Osteoblast (primary cell): ENCODE results near the gene EMP1. TPM values are rescaled to one million over a fixed set of nuclear protein-coding genes. Genes with fewer than 3 reads are reported as not detected.

Experiments used
- DNase-seq: peaks from one replicate; pipeline ENCODE4 v3.0.0; 2011; ENCODE audit warnings: low spot score, mixed read lengths; ENCODE audit not compliant: insufficient read length; ENCODE audit errors: missing footprints
- H2AFZ ChIP-seq: 2 replicates; pipeline ENCODE4 v1.6.0; 2011; ENCODE audit warnings: mild to moderate bottlenecking, low read length
- H3K27ac ChIP-seq: 2 replicates; pipeline ENCODE4 v1.5.1; 2011; ENCODE audit warnings: mild to moderate bottlenecking, low read depth, low read length, moderate library complexity
- H3K27me3 ChIP-seq: 2 replicates; pipeline ENCODE4 v1.6.0; 2012; ENCODE audit warnings: mild to moderate bottlenecking, control low read depth, inconsistent platforms, low read length, moderate library complexity; ENCODE audit not compliant: insufficient read depth
- H3K36me3 ChIP-seq: 2 replicates; pipeline ENCODE4 v1.5.1; 2011; ENCODE audit warnings: mild to moderate bottlenecking, low read length, control low read depth, moderate library complexity; ENCODE audit not compliant: insufficient read depth
- H3K4me1 ChIP-seq: 2 replicates; pipeline ENCODE4 v1.5.1; 2011; ENCODE audit warnings: mild to moderate bottlenecking, low read length, control low read depth, moderate library complexity; ENCODE audit not compliant: insufficient read depth
- H3K4me2 ChIP-seq: 2 replicates; pipeline ENCODE4 v1.6.0; 2011; ENCODE audit warnings: mild to moderate bottlenecking, low read length; ENCODE audit not compliant: insufficient read depth
- H3K4me3 ChIP-seq: fragments of 200-600 bp; sonication (generic); 3 replicates; pipeline ENCODE4 v1.5.1; 2012; ENCODE audit warnings: mild to moderate bottlenecking, low read length, inconsistent platforms; ENCODE audit not compliant: insufficient read depth
- H3K79me2 ChIP-seq: 2 replicates; pipeline ENCODE4 v1.6.0; 2012; ENCODE audit warnings: mild to moderate bottlenecking, low read length, control low read depth, inconsistent platforms; ENCODE audit not compliant: insufficient read depth
- H3K9me3 ChIP-seq: 2 replicates; pipeline ENCODE4 v1.5.1; 2011; ENCODE audit warnings: low read depth, low read length, control low read depth
- H4K20me1 ChIP-seq: 2 replicates; pipeline ENCODE4 v1.6.0; 2012; ENCODE audit warnings: mild to moderate bottlenecking, low read length, control low read depth; ENCODE audit not compliant: insufficient read depth
- total RNA-seq: library from RNA; depleted of rRNA; stranded (reverse); fragments of >200 nt; gene quantifications from 2 replicates; pipeline ENCODE4 v1.2.3, GENCODE V29; 2012
- TF ChIP-seq, protein P1 (sequence below): IDR thresholded peaks from 2 replicates; pipeline ENCODE4 v1.5.1; 2011; ENCODE audit warnings: mild to moderate bottlenecking, low read depth, low read length, moderate library complexity; ENCODE audit errors: extremely low read depth

EMP1 gene
- total RNA-seq, 1 donor, result 106 TPM

- Histone ChIP-seq H4K20me1 (no peaks in the 10 kb centered on the region), H2AFZ (no peak overlapping the region), H3K27ac (no peak overlapping the region), H3K9me3 (no peaks in the 10 kb centered on the region), H3K27me3 (no peaks in the 10 kb centered on the region), H3K4me2 (no peak overlapping the region), H3K4me3 (no peak overlapping the region), H3K4me1 (peaks cover 12% of the 10 kb centered on the region), H3K79me2 (no peaks in the 10 kb centered on the region), H3K36me3 (no peaks in the 10 kb centered on the region)
- DNase-seq, result no peak
- TF ChIP-seq, protein P1, sequence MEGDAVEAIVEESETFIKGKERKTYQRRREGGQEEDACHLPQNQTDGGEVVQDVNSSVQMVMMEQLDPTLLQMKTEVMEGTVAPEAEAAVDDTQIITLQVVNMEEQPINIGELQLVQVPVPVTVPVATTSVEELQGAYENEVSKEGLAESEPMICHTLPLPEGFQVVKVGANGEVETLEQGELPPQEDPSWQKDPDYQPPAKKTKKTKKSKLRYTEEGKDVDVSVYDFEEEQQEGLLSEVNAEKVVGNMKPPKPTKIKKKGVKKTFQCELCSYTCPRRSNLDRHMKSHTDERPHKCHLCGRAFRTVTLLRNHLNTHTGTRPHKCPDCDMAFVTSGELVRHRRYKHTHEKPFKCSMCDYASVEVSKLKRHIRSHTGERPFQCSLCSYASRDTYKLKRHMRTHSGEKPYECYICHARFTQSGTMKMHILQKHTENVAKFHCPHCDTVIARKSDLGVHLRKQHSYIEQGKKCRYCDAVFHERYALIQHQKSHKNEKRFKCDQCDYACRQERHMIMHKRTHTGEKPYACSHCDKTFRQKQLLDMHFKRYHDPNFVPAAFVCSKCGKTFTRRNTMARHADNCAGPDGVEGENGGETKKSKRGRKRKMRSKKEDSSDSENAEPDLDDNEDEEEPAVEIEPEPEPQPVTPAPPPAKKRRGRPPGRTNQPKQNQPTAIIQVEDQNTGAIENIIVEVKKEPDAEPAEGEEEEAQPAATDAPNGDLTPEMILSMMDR, result no peak
These were observed 57.6 kb downstream of the EMP1 start for GRCh38 chr12:13253966-13254760.

GRCh38 chr12:13255792-13256691 is 59.5 kb downstream of the EMP1 start:
- TF ChIP-seq, protein P1, result peak; percentile 100
- Histone ChIP-seq H4K20me1 (no peaks in the 10 kb centered on the region), H3K9me3 (no peaks in the 10 kb centered on the region), H2AFZ (peak overlapping the region; percentile 80), H3K27ac (peak overlapping the region; percentile 7), H3K36me3 (no peaks in the 10 kb centered on the region), H3K4me1 (peaks cover 5% of the 10 kb centered on the region), H3K79me2 (no peaks in the 10 kb centered on the region), H3K27me3 (no peaks in the 10 kb centered on the region), H3K4me2 (peak overlapping the region; percentile 79), H3K4me3 (peak overlapping the region; percentile 62)
- peak; percentile 88 for DNase-seq

DNA sequence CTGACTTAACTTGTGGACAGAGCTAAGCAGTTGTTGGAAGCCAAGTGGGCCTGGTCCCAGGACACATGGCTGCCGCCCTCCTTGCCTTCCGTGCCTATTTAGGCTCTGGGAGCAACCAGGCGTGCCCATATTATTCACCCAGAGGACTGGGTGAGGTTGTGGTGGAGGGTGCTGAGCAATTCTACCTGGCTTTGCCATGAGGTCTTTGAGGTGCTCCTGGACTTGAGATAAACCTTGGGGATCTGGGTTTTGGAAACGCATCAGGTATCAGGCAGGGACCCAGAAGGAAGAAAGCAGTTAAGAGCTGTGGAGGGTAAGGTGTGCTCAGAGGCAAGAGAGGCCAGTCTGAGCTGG is 60.1 kb downstream of the EMP1 start:
- no peak overlapping the region for H3K4me3 ChIP-seq

More for the DNA sequence above, 60.1 kb downstream of the EMP1 start:
- no peaks in the 10 kb centered on the region for H3K36me3 ChIP-seq
- TF ChIP-seq, protein P1, result no peak
- H3K4me1 ChIP-seq, result peaks cover 5% of the 10 kb centered on the region
- no peaks in the 10 kb centered on the region for H4K20me1 ChIP-seq
- H2AFZ ChIP-seq, result no peak overlapping the region
- no peaks in the 10 kb centered on the region for H3K27me3 ChIP-seq
- H3K9me3 ChIP-seq, result no peaks in the 10 kb centered on the region
- no peak overlapping the region for H3K4me2 ChIP-seq
- H3K27ac ChIP-seq, result no peak overlapping the region
- no peaks in the 10 kb centered on the region for H3K79me2 ChIP-seq
- DNase-seq, result no peak
